WI38 (cell line): Measurements from ENCODE around the gene TMEM178A.
A peak's percentile ranks its signal among the peaks of the same experiment; 100 is the strongest.

Experiments used
- H3K4me3 ChIP-seq: 2 replicates; pipeline ENCODE4 v1.5.1; 2011; ENCODE audit warnings: low read depth, mild to moderate bottlenecking, control low read depth, low read length
- TF ChIP-seq, protein P1 (sequence below): IDR thresholded peaks from 2 replicates; pipeline ENCODE4 v1.5.1; 2012; ENCODE audit warnings: low read depth, mild to moderate bottlenecking, control low read depth, low read length

The TMEM178A gene

DNA sequence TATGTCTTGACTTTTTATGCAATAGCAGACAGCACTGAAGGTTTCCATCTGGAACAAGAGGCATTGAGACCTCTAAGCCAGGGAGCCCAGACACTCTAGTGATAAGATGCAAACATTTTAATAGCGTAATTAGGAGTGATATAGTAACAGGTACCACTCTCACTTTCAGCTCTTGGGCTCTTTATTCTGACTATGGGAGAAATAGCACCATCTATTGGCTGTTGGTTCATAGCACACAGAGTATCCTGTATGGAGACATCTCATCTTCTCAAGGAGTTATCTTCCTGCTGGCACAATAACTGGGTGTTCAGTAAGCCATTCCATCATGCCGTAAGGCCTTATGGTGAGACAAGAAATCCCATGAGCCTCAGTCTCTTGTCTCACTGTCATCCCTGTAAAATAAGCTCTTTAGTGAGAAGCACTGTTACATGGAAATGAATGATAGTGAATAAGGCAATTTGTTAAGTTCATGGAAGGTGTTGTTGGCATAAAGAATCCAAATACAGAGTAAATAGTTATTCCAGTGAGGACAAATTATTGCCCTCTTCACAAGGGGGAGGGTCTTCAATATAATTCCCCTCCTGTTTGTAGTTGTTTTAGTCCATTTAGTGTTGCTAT lies 65.1 kb downstream of the TMEM178A start:
- TF ChIP-seq, protein P1, sequence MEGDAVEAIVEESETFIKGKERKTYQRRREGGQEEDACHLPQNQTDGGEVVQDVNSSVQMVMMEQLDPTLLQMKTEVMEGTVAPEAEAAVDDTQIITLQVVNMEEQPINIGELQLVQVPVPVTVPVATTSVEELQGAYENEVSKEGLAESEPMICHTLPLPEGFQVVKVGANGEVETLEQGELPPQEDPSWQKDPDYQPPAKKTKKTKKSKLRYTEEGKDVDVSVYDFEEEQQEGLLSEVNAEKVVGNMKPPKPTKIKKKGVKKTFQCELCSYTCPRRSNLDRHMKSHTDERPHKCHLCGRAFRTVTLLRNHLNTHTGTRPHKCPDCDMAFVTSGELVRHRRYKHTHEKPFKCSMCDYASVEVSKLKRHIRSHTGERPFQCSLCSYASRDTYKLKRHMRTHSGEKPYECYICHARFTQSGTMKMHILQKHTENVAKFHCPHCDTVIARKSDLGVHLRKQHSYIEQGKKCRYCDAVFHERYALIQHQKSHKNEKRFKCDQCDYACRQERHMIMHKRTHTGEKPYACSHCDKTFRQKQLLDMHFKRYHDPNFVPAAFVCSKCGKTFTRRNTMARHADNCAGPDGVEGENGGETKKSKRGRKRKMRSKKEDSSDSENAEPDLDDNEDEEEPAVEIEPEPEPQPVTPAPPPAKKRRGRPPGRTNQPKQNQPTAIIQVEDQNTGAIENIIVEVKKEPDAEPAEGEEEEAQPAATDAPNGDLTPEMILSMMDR = peak; percentile 47; the same call in 1 of the 2 replicates

DNA sequence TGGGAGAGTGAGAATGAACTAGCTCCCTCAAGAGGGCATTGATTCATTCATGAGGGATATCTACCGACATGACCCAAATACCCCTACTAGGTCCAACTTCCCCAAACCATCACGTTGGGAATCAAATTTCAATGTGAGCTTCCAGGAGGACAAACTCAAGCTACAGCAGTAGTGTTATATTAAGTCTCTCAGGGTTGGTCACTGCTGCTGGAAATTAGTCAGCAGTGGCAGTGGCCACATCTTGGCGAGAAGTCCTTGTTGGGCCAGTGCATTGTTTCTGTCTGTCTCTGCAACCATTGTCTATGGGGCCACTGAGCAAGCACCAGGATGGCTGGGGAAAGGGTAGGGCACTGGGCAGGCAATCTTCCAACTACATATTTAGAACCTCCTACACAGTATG lies 65.8 kb downstream of the TMEM178A start:
- TF ChIP-seq, protein P1 = no peak
- H3K4me3 ChIP-seq = no peak overlapping the region

More for the DNA sequence above, 65.1 kb downstream of the TMEM178A start:
- no peak overlapping the region for H3K4me3 ChIP-seq

- TF ChIP-seq, protein P1 = no peak
- no peak overlapping the region for H3K4me3 ChIP-seq
These were observed 66.8 kb downstream of the TMEM178A start for GRCh38 chr2:39732482-39732881.

DNA sequence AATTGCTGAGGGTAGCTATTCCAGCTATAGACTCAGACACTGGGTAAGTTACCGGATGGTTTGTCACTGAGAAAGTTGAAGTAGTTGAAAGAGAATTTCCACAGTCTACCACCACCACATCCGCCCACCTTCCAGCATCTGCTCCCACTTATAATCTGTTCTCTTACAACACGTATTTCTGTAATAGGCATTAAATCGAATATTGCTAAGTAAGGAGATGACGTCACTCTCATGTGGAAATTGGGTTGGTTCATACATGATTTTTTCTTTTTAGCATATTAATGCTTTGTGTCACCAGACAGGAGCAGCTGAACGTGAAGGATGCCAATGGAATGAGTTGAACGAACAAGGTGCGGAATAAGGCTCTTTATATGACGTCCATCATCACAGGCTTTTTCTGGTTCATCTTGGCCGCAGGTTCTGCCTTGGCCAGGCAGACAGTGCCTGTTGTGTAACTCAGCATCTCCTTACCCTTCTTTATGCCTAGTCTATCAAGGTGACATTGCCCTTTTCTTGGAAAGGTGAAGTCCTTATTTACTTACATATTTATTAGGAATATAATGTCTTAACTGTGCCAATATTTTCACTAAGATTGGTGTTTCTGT lies 67.5 kb downstream of the TMEM178A start:
- no peak overlapping the region for H3K4me3 ChIP-seq
- TF ChIP-seq, protein P1 = no peak

DNA sequence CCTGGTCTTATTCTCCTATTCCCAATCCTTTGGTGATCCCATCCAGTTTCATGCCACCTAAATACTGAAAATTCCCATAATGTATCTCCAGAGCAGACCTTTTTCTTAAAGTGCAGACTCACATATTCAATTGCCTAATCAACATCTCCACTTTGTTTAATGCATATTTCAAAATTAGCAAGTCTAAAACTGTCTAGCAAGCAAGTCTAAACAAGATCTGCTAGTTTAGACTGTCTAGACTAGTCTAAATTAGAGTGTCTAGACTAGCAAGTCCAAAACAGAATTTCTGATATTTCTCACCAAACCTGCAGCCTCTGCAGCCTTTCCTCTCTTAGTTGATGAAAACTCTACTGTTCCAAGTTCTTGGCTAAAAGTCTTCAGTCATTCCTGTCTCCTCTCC lies 68.7 kb downstream of the TMEM178A start:
- H3K4me3 ChIP-seq = no peak overlapping the region
- TF ChIP-seq, protein P1 = no peak

DNA sequence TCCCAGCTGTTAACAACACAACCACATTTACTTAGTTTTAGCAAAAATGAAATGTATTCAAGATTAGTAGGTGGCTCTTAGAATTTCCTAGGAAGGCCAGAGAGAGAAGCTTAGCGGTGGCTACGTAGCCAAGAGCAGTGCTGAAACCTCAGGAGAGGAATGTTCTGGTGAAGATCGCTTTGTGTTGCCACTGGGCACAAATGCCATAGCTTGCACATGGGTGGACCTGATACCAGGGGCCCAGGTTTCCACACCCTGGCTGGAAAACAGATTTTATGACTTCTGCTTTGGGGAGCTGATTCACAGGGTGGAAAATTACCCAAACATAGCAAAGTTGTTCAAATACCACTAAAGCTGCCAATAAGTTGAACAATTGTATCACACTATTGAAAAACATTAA lies 69.9 kb downstream of the TMEM178A start:
- TF ChIP-seq, protein P1 = no peak
- no peak overlapping the region for H3K4me3 ChIP-seq

GRCh38 chr2:39736640-39737039 lies 70.9 kb downstream of the TMEM178A start:
- TF ChIP-seq, protein P1 = no peak
- 0 out of 2 replicates have a peak overlapping the region, but pooled peaks have one; percentile 13 for H3K4me3 ChIP-seq
